OCI-M2 (cell line): ENCODE measurements around the gene SMYD1.

Experiments
- DNase-seq: peaks from one replicate; lab custom pipeline; 2025; ENCODE audit not compliant: unreplicated experiment; lab: John Stamatoyannopoulos, UW

Gene SMYD1

GRCh38 chr2:88086401-88086800, 18.8 kb downstream of the SMYD1 start:
- DNase-seq = no peak

- DNase-seq = no peak
Measured at GRCh38 chr2:88087073-88087472, 19.4 kb downstream of the SMYD1 start.

- DNase-seq = no peak
Measured at GRCh38 chr2:88087763-88088162, 20.1 kb downstream of the SMYD1 start.

- no peak for DNase-seq
Measured at GRCh38 chr2:88088999-88089398, 21.4 kb downstream of the SMYD1 start.

GRCh38 chr2:88090446-88091283, 23.0 kb downstream of the SMYD1 start:
- no peak for DNase-seq

- DNase-seq = no peak
Measured at GRCh38 chr2:88091943-88092342, 24.3 kb downstream of the SMYD1 start.

- DNase-seq = no peak
Measured at GRCh38 chr2:88092773-88093172, 25.1 kb downstream of the SMYD1 start.

GRCh38 chr2:88095022-88095421, 27.4 kb downstream of the SMYD1 start:
- DNase-seq = no peak

GRCh38 chr2:88096708-88097107, 29.1 kb downstream of the SMYD1 start:
- DNase-seq = no peak

GRCh38 chr2:88097192-88097591, 29.6 kb downstream of the SMYD1 start:
- no peak for DNase-seq

- no peak for DNase-seq
Measured at GRCh38 chr2:88097891-88098557, 30.4 kb downstream of the SMYD1 start.

GRCh38 chr2:88098558-88098900, 30.9 kb downstream of the SMYD1 start:
- DNase-seq = no peak

GRCh38 chr2:88099798-88100488, 32.3 kb downstream of the SMYD1 start:
- no peak for DNase-seq

GRCh38 chr2:88100489-88100858, 32.8 kb downstream of the SMYD1 start:
- DNase-seq = no peak

GRCh38 chr2:88108796-88109195, 41.2 kb downstream of the SMYD1 start:
- no peak for DNase-seq

GRCh38 chr2:88110830-88111229, 43.2 kb downstream of the SMYD1 start:
- no peak for DNase-seq

GRCh38 chr2:88113069-88113468, 45.4 kb downstream of the SMYD1 start:
- DNase-seq = no peak

- DNase-seq = no peak
Measured at GRCh38 chr2:88114889-88115288, 47.3 kb downstream of the SMYD1 start.

GRCh38 chr2:88115825-88116518, 48.3 kb downstream of the SMYD1 start:
- no peak for DNase-seq

GRCh38 chr2:88116669-88117432, 49.2 kb downstream of the SMYD1 start:
- DNase-seq = no peak

- DNase-seq = no peak
Measured at GRCh38 chr2:88117973-88118372, 50.3 kb downstream of the SMYD1 start.
